PC-9 (cell line): ENCODE results near the gene SMC4. TPM values are rescaled to one million over a fixed set of nuclear protein-coding genes. Genes with fewer than 3 reads are reported as not detected.
A peak's percentile ranks its signal among the peaks of the same experiment; 100 is the strongest.

Experiments
- BruUV-seq: library from RNA; stranded (reverse); fragments of 400-500 nt; replicated peaks from 2 replicates; lab custom pipeline; 2021; lab: Mats Ljungman, UMichigan
- CTCF ChIA-PET: fragments of 300-600 bp; sonication (Branson Sonifier 250); formaldehyde crosslinking; loops from one replicate; lab custom pipeline; 2022; ENCODE audit warnings: antibody characterized with exemption; lab: Charles Lee
- POLR2A ChIA-PET: fragments of 300-600 bp; sonication (Branson Sonifier 250); formaldehyde crosslinking; loops from one replicate; lab custom pipeline; 2022; ENCODE audit warnings: antibody characterized with exemption; ENCODE audit not compliant: unreplicated experiment; lab: Charles Lee
- DNase-seq, 2 experiments: peaks; one replicate each; pipeline versions ENCODE4 v3.0.0 to v3.0.0-alpha.2; 2015 to 2022; ENCODE audit warnings: mixed read lengths in 1 of 2
- H2AFZ ChIP-seq: fragments of 200-600 bp; sonication (generic); 2 replicates; pipeline ENCODE4 v1.8.1; 2017; ENCODE audit warnings: antibody characterized with exemption
- H3F3A ChIP-seq: fragments of 200-600 bp; sonication (generic); 2 replicates; pipeline ENCODE4 v1.8.1; 2017; ENCODE audit warnings: antibody characterized with exemption, mild to moderate bottlenecking, low read depth; ENCODE audit not compliant: insufficient read depth
- H3K27ac ChIP-seq: fragments of 200-600 bp; sonication (generic); 2 replicates; pipeline ENCODE4 v1.6.1; 2016; ENCODE audit warnings: mixed run types
- H3K27me3 ChIP-seq: fragments of 200-600 bp; sonication (generic); 2 replicates; pipeline ENCODE4 v1.6.1; 2016; ENCODE audit warnings: low read depth, mixed run types; ENCODE audit not compliant: insufficient read depth
- H3K36me3 ChIP-seq: fragments of 200-600 bp; sonication (generic); 2 replicates; pipeline ENCODE4 v1.6.1; 2016; ENCODE audit warnings: low read depth, mixed run types
- H3K4me1 ChIP-seq: fragments of 200-600 bp; sonication (generic); replicated peaks from 2 replicates; pipeline ENCODE4 v1.6.1; 2016; ENCODE audit warnings: mixed run types; ENCODE audit not compliant: insufficient read depth
- H3K4me2 ChIP-seq: fragments of 200-600 bp; sonication (generic); 2 replicates; pipeline ENCODE4 v1.6.1; 2017; ENCODE audit warnings: mixed run types
- H3K4me3 ChIP-seq: fragments of 200-600 bp; sonication (generic); 2 replicates; pipeline ENCODE4 v1.6.1; 2016; ENCODE audit warnings: mixed run types
- H3K79me2 ChIP-seq: fragments of 200-600 bp; sonication (generic); 2 replicates; pipeline ENCODE4 v1.6.1; 2017; ENCODE audit warnings: low read depth, mixed run types
- H3K9me2 ChIP-seq: fragments of 200-600 bp; sonication (generic); 2 replicates; pipeline ENCODE4 v1.8.1; 2017; ENCODE audit warnings: mild to moderate bottlenecking; ENCODE audit not compliant: insufficient read depth
- H3K9me3 ChIP-seq: fragments of 200-600 bp; sonication (generic); 2 replicates; pipeline ENCODE4 v1.8.1; 2016; ENCODE audit warnings: low read depth; ENCODE audit not compliant: insufficient read depth
- H4K20me1 ChIP-seq: fragments of 200-600 bp; sonication (generic); 2 replicates; pipeline ENCODE4 v1.8.1; 2017; ENCODE audit not compliant: insufficient read depth
- CTCF ChIP-seq: fragments of 200-600 bp; sonication (generic); conservative IDR thresholded peaks from 2 replicates; pipeline ENCODE4 v1.6.1; 2017; ENCODE audit warnings: mixed run types, antibody characterized with exemption, mild to moderate bottlenecking, moderate library complexity
- EZH2 ChIP-seq: fragments of 200-600 bp; sonication (generic); IDR thresholded peaks from 2 replicates; pipeline ENCODE4 v1.8.0; 2017; ENCODE audit warnings: antibody characterized with exemption, low read depth
- intact Hi-C: fragments of 100-400 bp; cut with micrococcal nuclease; formaldehyde crosslinking; loops from one replicate; pipeline ENCODE4 v1.10.0; 2022; ENCODE audit not compliant: unreplicated experiment
- microRNA-seq: library from miRNA; unstranded; fragments of <30 nt; microRNA quantifications from one replicate; pipeline ENCODE4 v1.2.0, GENCODE V29; 2021; ENCODE audit warnings: borderline number of aligned reads, borderline replicate concordance
- total RNA-seq: library from RNA; stranded (reverse); gene quantifications from 2 replicates; pipeline ENCODE4 v1.2.3, GENCODE V29; 2021

SMC4 gene
- total RNA-seq, 1 experiment from 2014 or later = 181 TPM

GRCh38 chr3:160480931-160481330 is 81.5 kb downstream of the SMC4 start:
- Histone ChIP-seq H3F3A (no peaks in the 10 kb centered on the region), H2AFZ (no peak overlapping the region), H3K4me3 (no peak overlapping the region), H3K36me3 (no peaks in the 10 kb centered on the region), H3K9me2 (no peaks in the 10 kb centered on the region; the same call in 1 of the 2 replicates), H3K27ac (no peak overlapping the region), H3K27me3 (no peaks in the 10 kb centered on the region), H3K79me2 (no peaks in the 10 kb centered on the region), H3K4me2 (no peak overlapping the region), H3K4me1 (no peaks in the 10 kb centered on the region), H4K20me1 (no peaks in the 10 kb centered on the region), H3K9me3 (no peaks in the 10 kb centered on the region)
- ChIA-PET POLR2A (no interaction called here), CTCF (no interaction called here)
- intact Hi-C loops = loop anchor here (10.0 kb wide), 1 partner anchor 316 kb away; no protein-coding TSS in a partner anchor
- DNase-seq = no peak
- BruUV-seq = no TSS peak
- TF ChIP-seq CTCF = no peak
- TF ChIP-seq EZH2 = no peak

GRCh38 chr3:160481856-160482255 is 82.4 kb downstream of the SMC4 start:
- no TSS peak for BruUV-seq
- intact Hi-C loops = loop anchor here (10.0 kb wide), 1 partner anchor 317 kb away; no protein-coding TSS in a partner anchor

GRCh38 chr3:160482796-160483195 is 83.3 kb downstream of the SMC4 start:
- CTCF ChIA-PET = no interaction called here

More at GRCh38 chr3:160481856-160482255, 82.4 kb downstream of the SMC4 start:
- H3K4me3 ChIP-seq = no peak overlapping the region
- H3K36me3 ChIP-seq = no peaks in the 10 kb centered on the region
- H3K4me2 ChIP-seq = no peak overlapping the region
- H3K79me2 ChIP-seq = no peaks in the 10 kb centered on the region
- H3K27me3 ChIP-seq = no peaks in the 10 kb centered on the region
- no peak overlapping the region for H3K27ac ChIP-seq
- ChIA-PET CTCF (no interaction called here), POLR2A (no interaction called here)
- TF ChIP-seq CTCF (no peak), EZH2 (no peak)
- H3K9me2 ChIP-seq = no peaks in the 10 kb centered on the region
- DNase-seq = no peak
- H3K4me1 ChIP-seq = no peaks in the 10 kb centered on the region
- H2AFZ ChIP-seq = no peak overlapping the region
- no peaks in the 10 kb centered on the region for H3K9me3 ChIP-seq
- no peaks in the 10 kb centered on the region for H3F3A ChIP-seq
- H4K20me1 ChIP-seq = no peaks in the 10 kb centered on the region

More at GRCh38 chr3:160482796-160483195, 83.3 kb downstream of the SMC4 start:
- H2AFZ ChIP-seq = no peak overlapping the region
- H3K4me3 ChIP-seq = no peak overlapping the region
- 0 out of 2 replicates have a peak, but pooled peaks cover 3% of the 10 kb centered on the region for H3F3A ChIP-seq
- intact Hi-C loops = loop anchor here (10.0 kb wide), 1 partner anchor 318 kb away; no protein-coding TSS in a partner anchor
- no peak for DNase-seq
- H3K9me2 ChIP-seq = no peaks in the 10 kb centered on the region
- no peaks in the 10 kb centered on the region for H4K20me1 ChIP-seq
- H3K4me2 ChIP-seq = no peak overlapping the region
- no peaks in the 10 kb centered on the region for H3K36me3 ChIP-seq
- BruUV-seq = no TSS peak
- no peaks in the 10 kb centered on the region for H3K79me2 ChIP-seq
- H3K4me1 ChIP-seq = no peaks in the 10 kb centered on the region
- H3K27ac ChIP-seq = no peak overlapping the region
- no peak for TF ChIP-seq CTCF
- TF ChIP-seq EZH2 = no peak
- H3K9me3 ChIP-seq = no peaks in the 10 kb centered on the region
- no peaks in the 10 kb centered on the region for H3K27me3 ChIP-seq
- POLR2A ChIA-PET = interaction anchor here (0.6 kb wide), 1 partner anchor 84 kb away, joined by 4 read pairs; no protein-coding TSS in a partner anchor

Small RNA genes lying within 50 kb of the gene (microRNA-seq; reads per million reads assigned to microRNA genes)
- 5,110 reads per million, percentile 88 among the genes with 10 or more reads in this experiment for gene MIR15B
- gene MIR16-2 = 1,035 reads per million, percentile 76 among the genes with 10 or more reads in this experiment

Other genes starting within 250 kb of the SMC4 start
- not detected in 2 replicates for gene C3orf80, start 174.2 kb upstream of the SMC4 start, total RNA-seq
- 47.9 and 59.4 TPM in 2 replicates for gene IFT80, start 425 bp upstream of the SMC4 start, total RNA-seq
- gene TRIM59, start 50.1 kb downstream of the SMC4 start, total RNA-seq = 14.4 and 23.3 TPM in 2 replicates
- 49.2 and 61.0 TPM in 2 replicates for gene KPNA4, start 165.9 kb downstream of the SMC4 start, total RNA-seq